ENCODE results near the gene MPZL3. TPM values are rescaled to one million over a fixed set of nuclear protein-coding genes. Genes with fewer than 3 reads are reported as not detected.

Gene MPZL3, protein sequence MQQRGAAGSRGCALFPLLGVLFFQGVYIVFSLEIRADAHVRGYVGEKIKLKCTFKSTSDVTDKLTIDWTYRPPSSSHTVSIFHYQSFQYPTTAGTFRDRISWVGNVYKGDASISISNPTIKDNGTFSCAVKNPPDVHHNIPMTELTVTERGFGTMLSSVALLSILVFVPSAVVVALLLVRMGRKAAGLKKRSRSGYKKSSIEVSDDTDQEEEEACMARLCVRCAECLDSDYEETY
- polyA plus RNA-seq (2012; rRNA removed) = 0.38 and 0.70 TPM in 2 replicates
- polyA plus RNA-seq (2012; cell fraction: cytosol; rRNA removed) = 0.52 and 1.0 TPM in 2 replicates
- polyA plus RNA-seq (2012; cell fraction: nucleus; rRNA removed) = 0.23 and 0.43 TPM in 2 replicates

DNA sequence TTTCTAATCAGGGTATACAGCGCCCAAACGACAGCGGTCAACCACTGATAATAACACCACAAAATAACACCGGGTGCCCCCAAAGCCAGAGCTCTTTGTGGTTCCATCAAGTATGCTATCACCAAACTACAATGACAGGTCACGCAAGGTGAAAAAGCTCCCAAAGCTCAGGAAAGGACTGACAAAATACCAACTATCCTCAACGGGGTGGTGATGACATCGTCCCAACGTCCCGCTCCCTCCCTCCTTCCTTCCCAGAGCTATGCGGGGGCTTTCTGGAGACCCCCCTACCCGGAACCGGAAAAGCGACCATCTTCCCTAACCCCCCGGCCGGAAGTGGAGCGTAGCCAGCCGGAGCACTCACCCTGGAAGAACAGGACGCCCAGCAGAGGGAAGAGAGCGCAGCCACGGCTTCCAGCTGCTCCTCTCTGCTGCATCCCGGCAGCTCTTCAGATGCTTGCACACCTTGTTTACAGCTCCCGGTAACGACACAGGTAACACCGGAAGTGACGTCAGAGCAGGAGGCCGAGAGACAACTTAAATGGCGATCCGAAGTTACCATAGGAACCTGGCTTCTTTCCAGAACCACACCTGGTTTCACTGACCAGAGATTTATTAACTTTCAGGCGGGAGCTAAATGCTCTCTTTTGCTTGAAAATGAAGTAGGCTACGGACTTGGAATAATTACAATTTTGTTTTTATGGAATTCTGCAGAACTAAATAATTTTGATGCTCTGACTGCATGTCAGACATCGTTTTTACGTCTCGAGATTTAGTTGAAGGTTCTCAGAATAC is at the start of gene MPZL3:
Gene MPZL3, minus strand, starts transcription at position 508 of the 795 bp plus-strand sequence. Its CDS starts 71 bp downstream, at position 437.
- H3K79me2 ChIP-seq (ENCODE audit: insufficient read depth) = no peaks in the 10 kb centered on the region
- H3K9ac ChIP-seq = peak within 1 kb of the TSS; percentile 18; the same call in 1 of the 2 replicates
- peaks cover 6% of the 10 kb centered on the region; the same call in 1 of the 2 replicates for H3K27me3 ChIP-seq (ENCODE audit: insufficient read depth)
- no peak within 1 kb of the TSS for H3K27ac ChIP-seq (ENCODE audit: low read depth in 2 of 2, low read length in 1 of 2)
- 4% methylated on average over 19 of the region's 33 CpGs for whole genome bisulfite sequencing (ENCODE audit: low lambda C conversion rate)
- peak within 1 kb of the TSS; percentile 48 for H3K4me2 ChIP-seq
- no peaks in the 10 kb centered on the region for H3K36me3 ChIP-seq (replicated peaks in 1 of 2; ENCODE audit: control insufficient read depth in 1 of 2, insufficient read depth in 2 of 2, low read length in 1 of 2)
- H2AFZ ChIP-seq (ENCODE audit: low read depth) = peak within 1 kb of the TSS; percentile 96
- CTCF ChIA-PET = interaction anchor here (0.5 to 1.8 kb wide), 6 partner anchors 10 to 143 kb away, joined by 3 to 5 read pairs (median 3); no protein-coding TSS in a partner anchor
- POLR2A ChIA-PET = interaction anchor here (1.0 kb wide), 1 partner anchor 13 kb away, joined by 4 read pairs; no protein-coding TSS in a partner anchor
- H3K4me3 ChIP-seq (ENCODE audit: low read depth in 2 of 2, low read length in 1 of 2) = peak within 1 kb of the TSS; percentile 65 to 90
- H3K4me1 ChIP-seq (ENCODE audit: control insufficient read depth in 1 of 2, insufficient read depth in 2 of 2, low read depth in 1 of 2, low read length in 1 of 2) = peaks cover 0 to 6% of the 10 kb centered on the region in 2 experiments; a peak in 1 of 4 replicates
- H3K9me2 ChIP-seq = no peaks in the 10 kb centered on the region
- DNase-seq = peak; percentile 74
- no peaks in the 10 kb centered on the region for H3K9me3 ChIP-seq
- no peaks in the 10 kb centered on the region for H4K20me1 ChIP-seq (ENCODE audit: insufficient read depth)
- peaks cover 5% of the 10 kb centered on the region for H3F3A ChIP-seq (replicated peaks; ENCODE audit: insufficient read depth)
- TF ChIP-seq POLR2AphosphoS5 (IDR thresholded peaks at IDR 0.05; ENCODE audit: low read depth, low read length) (no peak), ELF1 (IDR thresholded peaks at IDR 0.05) (peak; percentile 73), MEF2A (IDR thresholded peaks at IDR 0.05; ENCODE audit: borderline replicate concordance, low read depth) (no peak), RCOR1 (IDR thresholded peaks at IDR 0.05; ENCODE audit: low read length) (no peak), TCF12 (IDR thresholded peaks at IDR 0.05) (no peak), RFX5 (IDR thresholded peaks at IDR 0.05; ENCODE audit: low read length) (no peak), FOSL2 (IDR thresholded peaks at IDR 0.05; ENCODE audit: borderline replicate concordance, low read depth) (no peak), NRF1 (IDR thresholded peaks at IDR 0.05; ENCODE audit: low read depth, low read length) (no peak), SMC3 (IDR thresholded peaks at IDR 0.05; ENCODE audit: low read depth, low read length) (no peak), GABPA (IDR thresholded peaks at IDR 0.05; ENCODE audit: low read depth) (peak; percentile 96), NFIC (IDR thresholded peaks at IDR 0.05; ENCODE audit: borderline replicate concordance) (peak; percentile 54), CHD2 (IDR thresholded peaks at IDR 0.05; ENCODE audit: low read length, partially characterized antibody) (no peak), JUND (IDR thresholded peaks at IDR 0.05) (no peak), EZH2phosphoT487 (IDR thresholded peaks at IDR 0.05; ENCODE audit: borderline replicate concordance, low read depth) (no peak), RXRA (IDR thresholded peaks at IDR 0.05; ENCODE audit: borderline replicate concordance, low read depth) (no peak), FOXM1 (IDR thresholded peaks at IDR 0.05; ENCODE audit: low read depth) (no peak), RAD21 (IDR thresholded peaks at IDR 0.05; ENCODE audit: low read length) (no peak)
- TF ChIP-seq, protein P1, sequence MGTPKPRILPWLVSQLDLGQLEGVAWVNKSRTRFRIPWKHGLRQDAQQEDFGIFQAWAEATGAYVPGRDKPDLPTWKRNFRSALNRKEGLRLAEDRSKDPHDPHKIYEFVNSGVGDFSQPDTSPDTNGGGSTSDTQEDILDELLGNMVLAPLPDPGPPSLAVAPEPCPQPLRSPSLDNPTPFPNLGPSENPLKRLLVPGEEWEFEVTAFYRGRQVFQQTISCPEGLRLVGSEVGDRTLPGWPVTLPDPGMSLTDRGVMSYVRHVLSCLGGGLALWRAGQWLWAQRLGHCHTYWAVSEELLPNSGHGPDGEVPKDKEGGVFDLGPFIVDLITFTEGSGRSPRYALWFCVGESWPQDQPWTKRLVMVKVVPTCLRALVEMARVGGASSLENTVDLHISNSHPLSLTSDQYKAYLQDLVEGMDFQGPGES (IDR thresholded peaks at IDR 0.05; ENCODE audit: low read depth, low read length) = no peak
- TF ChIP-seq, protein P2, sequence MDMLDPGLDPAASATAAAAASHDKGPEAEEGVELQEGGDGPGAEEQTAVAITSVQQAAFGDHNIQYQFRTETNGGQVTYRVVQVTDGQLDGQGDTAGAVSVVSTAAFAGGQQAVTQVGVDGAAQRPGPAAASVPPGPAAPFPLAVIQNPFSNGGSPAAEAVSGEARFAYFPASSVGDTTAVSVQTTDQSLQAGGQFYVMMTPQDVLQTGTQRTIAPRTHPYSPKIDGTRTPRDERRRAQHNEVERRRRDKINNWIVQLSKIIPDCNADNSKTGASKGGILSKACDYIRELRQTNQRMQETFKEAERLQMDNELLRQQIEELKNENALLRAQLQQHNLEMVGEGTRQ (IDR thresholded peaks at IDR 0.05; ENCODE audit: borderline replicate concordance, low read depth, low read length) = no peak
- TF ChIP-seq, protein P3, sequence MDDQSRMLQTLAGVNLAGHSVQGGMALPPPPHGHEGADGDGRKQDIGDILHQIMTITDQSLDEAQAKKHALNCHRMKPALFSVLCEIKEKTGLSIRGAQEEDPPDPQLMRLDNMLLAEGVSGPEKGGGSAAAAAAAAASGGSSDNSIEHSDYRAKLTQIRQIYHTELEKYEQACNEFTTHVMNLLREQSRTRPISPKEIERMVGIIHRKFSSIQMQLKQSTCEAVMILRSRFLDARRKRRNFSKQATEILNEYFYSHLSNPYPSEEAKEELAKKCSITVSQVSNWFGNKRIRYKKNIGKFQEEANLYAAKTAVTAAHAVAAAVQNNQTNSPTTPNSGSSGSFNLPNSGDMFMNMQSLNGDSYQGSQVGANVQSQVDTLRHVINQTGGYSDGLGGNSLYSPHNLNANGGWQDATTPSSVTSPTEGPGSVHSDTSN (IDR thresholded peaks at IDR 0.05) = no peak
- TF ChIP-seq, protein P4, sequence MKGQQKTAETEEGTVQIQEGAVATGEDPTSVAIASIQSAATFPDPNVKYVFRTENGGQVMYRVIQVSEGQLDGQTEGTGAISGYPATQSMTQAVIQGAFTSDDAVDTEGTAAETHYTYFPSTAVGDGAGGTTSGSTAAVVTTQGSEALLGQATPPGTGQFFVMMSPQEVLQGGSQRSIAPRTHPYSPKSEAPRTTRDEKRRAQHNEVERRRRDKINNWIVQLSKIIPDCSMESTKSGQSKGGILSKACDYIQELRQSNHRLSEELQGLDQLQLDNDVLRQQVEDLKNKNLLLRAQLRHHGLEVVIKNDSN (IDR thresholded peaks at IDR 0.05; ENCODE audit: borderline replicate concordance, low read depth) = no peak
- TF ChIP-seq, protein P5, sequence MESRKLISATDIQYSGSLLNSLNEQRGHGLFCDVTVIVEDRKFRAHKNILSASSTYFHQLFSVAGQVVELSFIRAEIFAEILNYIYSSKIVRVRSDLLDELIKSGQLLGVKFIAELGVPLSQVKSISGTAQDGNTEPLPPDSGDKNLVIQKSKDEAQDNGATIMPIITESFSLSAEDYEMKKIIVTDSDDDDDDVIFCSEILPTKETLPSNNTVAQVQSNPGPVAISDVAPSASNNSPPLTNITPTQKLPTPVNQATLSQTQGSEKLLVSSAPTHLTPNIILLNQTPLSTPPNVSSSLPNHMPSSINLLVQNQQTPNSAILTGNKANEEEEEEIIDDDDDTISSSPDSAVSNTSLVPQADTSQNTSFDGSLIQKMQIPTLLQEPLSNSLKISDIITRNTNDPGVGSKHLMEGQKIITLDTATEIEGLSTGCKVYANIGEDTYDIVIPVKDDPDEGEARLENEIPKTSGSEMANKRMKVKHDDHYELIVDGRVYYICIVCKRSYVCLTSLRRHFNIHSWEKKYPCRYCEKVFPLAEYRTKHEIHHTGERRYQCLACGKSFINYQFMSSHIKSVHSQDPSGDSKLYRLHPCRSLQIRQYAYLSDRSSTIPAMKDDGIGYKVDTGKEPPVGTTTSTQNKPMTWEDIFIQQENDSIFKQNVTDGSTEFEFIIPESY (IDR thresholded peaks at IDR 0.05; ENCODE audit: borderline replicate concordance, low read depth) = no peak
- TF ChIP-seq, protein P6, sequence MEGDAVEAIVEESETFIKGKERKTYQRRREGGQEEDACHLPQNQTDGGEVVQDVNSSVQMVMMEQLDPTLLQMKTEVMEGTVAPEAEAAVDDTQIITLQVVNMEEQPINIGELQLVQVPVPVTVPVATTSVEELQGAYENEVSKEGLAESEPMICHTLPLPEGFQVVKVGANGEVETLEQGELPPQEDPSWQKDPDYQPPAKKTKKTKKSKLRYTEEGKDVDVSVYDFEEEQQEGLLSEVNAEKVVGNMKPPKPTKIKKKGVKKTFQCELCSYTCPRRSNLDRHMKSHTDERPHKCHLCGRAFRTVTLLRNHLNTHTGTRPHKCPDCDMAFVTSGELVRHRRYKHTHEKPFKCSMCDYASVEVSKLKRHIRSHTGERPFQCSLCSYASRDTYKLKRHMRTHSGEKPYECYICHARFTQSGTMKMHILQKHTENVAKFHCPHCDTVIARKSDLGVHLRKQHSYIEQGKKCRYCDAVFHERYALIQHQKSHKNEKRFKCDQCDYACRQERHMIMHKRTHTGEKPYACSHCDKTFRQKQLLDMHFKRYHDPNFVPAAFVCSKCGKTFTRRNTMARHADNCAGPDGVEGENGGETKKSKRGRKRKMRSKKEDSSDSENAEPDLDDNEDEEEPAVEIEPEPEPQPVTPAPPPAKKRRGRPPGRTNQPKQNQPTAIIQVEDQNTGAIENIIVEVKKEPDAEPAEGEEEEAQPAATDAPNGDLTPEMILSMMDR (IDR thresholded peaks at IDR 0.05) = no peak
- TF ChIP-seq, protein P7, sequence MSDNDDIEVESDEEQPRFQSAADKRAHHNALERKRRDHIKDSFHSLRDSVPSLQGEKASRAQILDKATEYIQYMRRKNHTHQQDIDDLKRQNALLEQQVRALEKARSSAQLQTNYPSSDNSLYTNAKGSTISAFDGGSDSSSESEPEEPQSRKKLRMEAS (IDR thresholded peaks at IDR 0.05; ENCODE audit: low read depth) = 0 out of 2 replicates have a peak, but pooled peaks have one; percentile 16

Measured in SK-N-SH (cell line).